22Rv1 (cell line): ENCODE measurements around the gene YWHAG.
A peak's percentile ranks its signal among the peaks of the same experiment; 100 is the strongest.

Source experiments
- CTCF ChIP-seq: fragments of 450-650 bp; IDR thresholded peaks from 2 replicates; pipeline ENCODE4 v1.5.1; 2017; ENCODE audit warnings: mild to moderate bottlenecking
- ZFX ChIP-seq: fragments of 450-650 bp; IDR thresholded peaks from 2 replicates; pipeline ENCODE4 v1.6.1; 2017; ENCODE audit warnings: antibody characterized with exemption, borderline replicate concordance

- TF ChIP-seq CTCF, result peak; percentile 61
- no peak for TF ChIP-seq ZFX
These were observed 24.5 kb upstream of the YWHAG start for GRCh38 chr7:76383089-76383944.
